Breast epithelium (tissue), 3 donors: ENCODE data around the gene NCK2.

Experiments
- POLR2A ChIP-seq: fragments of 450-650 bp; IDR thresholded peaks from one replicate; pipeline ENCODE4 v1.6.1; 2016; ENCODE audit warnings: antibody characterized with exemption, mild to moderate bottlenecking, moderate library complexity
- POLR2AphosphoS5 ChIP-seq, 3 donors: sonication (generic); formaldehyde crosslinking; IDR thresholded peaks; one replicate each; pipeline ENCODE4 v1.6.1; 2017; ENCODE audit warnings: antibody characterized with exemption in 3 of 3
- TF ChIP-seq, protein P1 (sequence below), 3 donors: fragments of 450-650 bp; IDR thresholded peaks; one replicate each; pipeline ENCODE4 v1.5.1; 2016 to 2017; ENCODE audit warnings: antibody characterized with exemption in 3 of 3, mild to moderate bottlenecking in 3 of 3, moderate library complexity in 3 of 3

DNA sequence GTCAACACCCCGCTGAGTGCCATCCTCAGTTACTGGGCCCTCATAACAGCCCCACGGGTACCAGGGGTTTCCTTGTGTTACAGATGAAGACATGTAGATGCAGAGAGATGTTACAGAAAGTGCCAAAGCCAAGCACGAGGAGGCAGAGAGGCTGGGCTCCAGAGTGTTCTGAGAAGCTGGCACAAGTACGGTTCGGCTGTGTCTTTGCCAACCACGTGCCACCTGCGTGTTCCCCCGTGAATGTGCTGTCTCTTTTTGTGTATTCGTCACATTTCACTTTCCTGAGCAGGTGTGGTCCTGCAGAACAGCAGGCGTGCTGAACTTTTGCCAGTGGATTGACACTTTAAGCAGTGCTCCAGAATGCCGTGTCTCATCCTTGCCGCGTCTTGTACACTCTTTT is 124.6 kb downstream of the NCK2 start:
- no peak for TF ChIP-seq POLR2A
- TF ChIP-seq, protein P1, sequence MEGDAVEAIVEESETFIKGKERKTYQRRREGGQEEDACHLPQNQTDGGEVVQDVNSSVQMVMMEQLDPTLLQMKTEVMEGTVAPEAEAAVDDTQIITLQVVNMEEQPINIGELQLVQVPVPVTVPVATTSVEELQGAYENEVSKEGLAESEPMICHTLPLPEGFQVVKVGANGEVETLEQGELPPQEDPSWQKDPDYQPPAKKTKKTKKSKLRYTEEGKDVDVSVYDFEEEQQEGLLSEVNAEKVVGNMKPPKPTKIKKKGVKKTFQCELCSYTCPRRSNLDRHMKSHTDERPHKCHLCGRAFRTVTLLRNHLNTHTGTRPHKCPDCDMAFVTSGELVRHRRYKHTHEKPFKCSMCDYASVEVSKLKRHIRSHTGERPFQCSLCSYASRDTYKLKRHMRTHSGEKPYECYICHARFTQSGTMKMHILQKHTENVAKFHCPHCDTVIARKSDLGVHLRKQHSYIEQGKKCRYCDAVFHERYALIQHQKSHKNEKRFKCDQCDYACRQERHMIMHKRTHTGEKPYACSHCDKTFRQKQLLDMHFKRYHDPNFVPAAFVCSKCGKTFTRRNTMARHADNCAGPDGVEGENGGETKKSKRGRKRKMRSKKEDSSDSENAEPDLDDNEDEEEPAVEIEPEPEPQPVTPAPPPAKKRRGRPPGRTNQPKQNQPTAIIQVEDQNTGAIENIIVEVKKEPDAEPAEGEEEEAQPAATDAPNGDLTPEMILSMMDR (IDR thresholded peaks at IDR 0.05) = no peak
- no peak for TF ChIP-seq POLR2AphosphoS5 (IDR thresholded peaks at IDR 0.05)
